HepG2 (cell line): Measurements from ENCODE around the gene IL1B. TPM values are rescaled to one million over a fixed set of nuclear protein-coding genes. Genes with fewer than 3 reads are reported as not detected.
A peak's percentile ranks its signal among the peaks of the same experiment; 100 is the strongest.

ENCODE experiments used
- PRMT3 ChIP-seq: sonication (generic); formaldehyde crosslinking; IDR thresholded peaks from 2 replicates; pipeline ENCODE4 v1.8.1; 2022; ENCODE audit warnings: low read depth, mild to moderate bottlenecking, moderate library complexity, missing genetic modification reagents, borderline replicate concordance
- RFXAP ChIP-seq: sonication (generic); formaldehyde crosslinking; IDR thresholded peaks from 2 replicates; pipeline ENCODE4 v1.4.0; 2020; ENCODE audit warnings: missing genetic modification reagents, borderline replicate concordance
- THYN1 ChIP-seq: sonication (generic); formaldehyde crosslinking; IDR thresholded peaks from 2 replicates; pipeline ENCODE4 v1.8.1; 2023; ENCODE audit warnings: low read depth, mild to moderate bottlenecking, moderate library complexity, missing genetic modification reagents, borderline replicate concordance
- ZNF674 ChIP-seq: sonication (generic); formaldehyde crosslinking; IDR thresholded peaks from 2 replicates; pipeline ENCODE4 v1.5.0; 2020; ENCODE audit warnings: low read depth, mild to moderate bottlenecking, missing genetic modification reagents
- polyA plus RNA-seq, 8 experiments: library from polyadenylated mRNA; depleted of rRNA in 3 of 8; stranded (reverse) in 7 of 8; unstranded in 1 of 8; fragments of >200 nt; fragmentation: Illumina TruSeq in 4 of 8; extraction: Trizol in 4 of 8; gene quantifications; 2 replicates each; pipeline versions ENCODE4 v1.2.1 to v1.2.3, GENCODE V29; 2011 to 2016; ENCODE audit warnings: low read depth in 4 of 8, missing spikeins in 1 of 8, mixed read lengths in 1 of 8; ENCODE audit not compliant: insufficient read depth in 1 of 8
- total RNA-seq, 5 experiments: library from RNA; depleted of rRNA; stranded (reverse); fragments of >200 nt; fragmentation: Illumina TruSeq; extraction: Trizol; gene quantifications; 2 replicates each; pipeline ENCODE4 v1.2.3, GENCODE V29; 2016; ENCODE audit warnings: low read depth in 1 of 5
- TF ChIP-seq, protein P1 (sequence below): sonication (generic); formaldehyde crosslinking; IDR thresholded peaks from 2 replicates; pipeline ENCODE4 v1.4.0; 2020; ENCODE audit warnings: mild to moderate bottlenecking, missing genetic modification reagents
- TF ChIP-seq, protein P2 (sequence below): IDR thresholded peaks from 2 replicates; pipeline ENCODE4 v1.6.1; 2016; ENCODE audit warnings: low read depth, borderline replicate concordance
- TF ChIP-seq, protein P3 (sequence below): sonication (generic); formaldehyde crosslinking; IDR thresholded peaks from 2 replicates; pipeline ENCODE4 v1.5.1; 2020; ENCODE audit warnings: missing genetic modification reagents, mild to moderate bottlenecking, borderline replicate concordance
- TF ChIP-seq, protein P4 (sequence below): IDR thresholded peaks from 2 replicates; pipeline ENCODE4 v1.6.1; 2016
- TF ChIP-seq, protein P5 (sequence below): sonication (generic); formaldehyde crosslinking; IDR thresholded peaks from 2 replicates; pipeline ENCODE4 v1.4.0; 2020; ENCODE audit warnings: mild to moderate bottlenecking, missing genetic modification reagents, borderline replicate concordance
- TF ChIP-seq, protein P6 (sequence below): IDR thresholded peaks from 2 replicates; pipeline ENCODE4 v1.6.1; 2016; ENCODE audit warnings: mild to moderate bottlenecking
- TF ChIP-seq, protein P7 (sequence below): sonication (generic); formaldehyde crosslinking; conservative IDR thresholded peaks from 2 replicates; pipeline ENCODE4 v1.4.0; 2020; ENCODE audit warnings: missing genetic modification reagents

Gene IL1B
- total and polyA plus RNA-seq, 2 of the 13 experiments (the other 11 are each of a cell fraction or from before 2014, with no cell fraction given), result 0.18 TPM; not detected in 1

DNA sequence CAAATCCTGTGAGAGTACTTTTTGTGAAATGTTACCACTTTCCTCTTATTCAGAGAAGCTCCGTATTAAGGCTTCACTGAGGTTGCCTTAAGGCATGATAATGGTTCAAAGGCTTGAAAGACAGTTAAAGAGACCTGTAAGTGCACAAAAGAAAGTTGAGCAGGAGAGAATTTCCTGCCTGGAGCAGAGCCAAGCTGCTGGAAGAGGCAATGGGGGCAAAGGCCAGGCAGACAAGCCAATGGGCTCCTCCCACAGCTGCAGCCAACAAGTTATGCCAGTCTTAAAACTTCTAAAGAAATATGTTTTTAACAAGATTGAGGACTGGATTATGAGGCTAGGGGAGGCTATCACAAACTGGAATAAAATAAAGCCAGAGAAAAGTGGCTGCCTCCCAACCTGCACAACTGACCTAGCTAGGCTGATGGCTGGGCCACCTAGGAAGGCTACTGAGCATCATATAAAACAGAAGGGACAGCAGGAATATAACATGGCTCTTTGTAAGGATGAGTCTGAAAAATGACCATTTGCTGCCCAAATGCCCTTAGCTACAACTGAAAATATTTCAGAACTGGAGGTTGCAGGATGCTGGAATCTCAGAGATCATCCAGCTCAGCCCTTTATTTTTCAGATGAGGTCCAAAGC is 2.1 kb downstream of the IL1B start (continued):
- TF ChIP-seq, protein P1, sequence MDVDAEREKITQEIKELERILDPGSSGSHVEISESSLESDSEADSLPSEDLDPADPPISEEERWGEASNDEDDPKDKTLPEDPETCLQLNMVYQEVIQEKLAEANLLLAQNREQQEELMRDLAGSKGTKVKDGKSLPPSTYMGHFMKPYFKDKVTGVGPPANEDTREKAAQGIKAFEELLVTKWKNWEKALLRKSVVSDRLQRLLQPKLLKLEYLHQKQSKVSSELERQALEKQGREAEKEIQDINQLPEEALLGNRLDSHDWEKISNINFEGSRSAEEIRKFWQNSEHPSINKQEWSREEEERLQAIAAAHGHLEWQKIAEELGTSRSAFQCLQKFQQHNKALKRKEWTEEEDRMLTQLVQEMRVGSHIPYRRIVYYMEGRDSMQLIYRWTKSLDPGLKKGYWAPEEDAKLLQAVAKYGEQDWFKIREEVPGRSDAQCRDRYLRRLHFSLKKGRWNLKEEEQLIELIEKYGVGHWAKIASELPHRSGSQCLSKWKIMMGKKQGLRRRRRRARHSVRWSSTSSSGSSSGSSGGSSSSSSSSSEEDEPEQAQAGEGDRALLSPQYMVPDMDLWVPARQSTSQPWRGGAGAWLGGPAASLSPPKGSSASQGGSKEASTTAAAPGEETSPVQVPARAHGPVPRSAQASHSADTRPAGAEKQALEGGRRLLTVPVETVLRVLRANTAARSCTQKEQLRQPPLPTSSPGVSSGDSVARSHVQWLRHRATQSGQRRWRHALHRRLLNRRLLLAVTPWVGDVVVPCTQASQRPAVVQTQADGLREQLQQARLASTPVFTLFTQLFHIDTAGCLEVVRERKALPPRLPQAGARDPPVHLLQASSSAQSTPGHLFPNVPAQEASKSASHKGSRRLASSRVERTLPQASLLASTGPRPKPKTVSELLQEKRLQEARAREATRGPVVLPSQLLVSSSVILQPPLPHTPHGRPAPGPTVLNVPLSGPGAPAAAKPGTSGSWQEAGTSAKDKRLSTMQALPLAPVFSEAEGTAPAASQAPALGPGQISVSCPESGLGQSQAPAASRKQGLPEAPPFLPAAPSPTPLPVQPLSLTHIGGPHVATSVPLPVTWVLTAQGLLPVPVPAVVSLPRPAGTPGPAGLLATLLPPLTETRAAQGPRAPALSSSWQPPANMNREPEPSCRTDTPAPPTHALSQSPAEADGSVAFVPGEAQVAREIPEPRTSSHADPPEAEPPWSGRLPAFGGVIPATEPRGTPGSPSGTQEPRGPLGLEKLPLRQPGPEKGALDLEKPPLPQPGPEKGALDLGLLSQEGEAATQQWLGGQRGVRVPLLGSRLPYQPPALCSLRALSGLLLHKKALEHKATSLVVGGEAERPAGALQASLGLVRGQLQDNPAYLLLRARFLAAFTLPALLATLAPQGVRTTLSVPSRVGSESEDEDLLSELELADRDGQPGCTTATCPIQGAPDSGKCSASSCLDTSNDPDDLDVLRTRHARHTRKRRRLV, result no peak
- TF ChIP-seq ZNF674 (CRISPR knock-in tag) (no peak), THYN1 (no peak), RFXAP (CRISPR knock-in tag) (no peak), PRMT3 (no peak)
- TF ChIP-seq, protein P2, sequence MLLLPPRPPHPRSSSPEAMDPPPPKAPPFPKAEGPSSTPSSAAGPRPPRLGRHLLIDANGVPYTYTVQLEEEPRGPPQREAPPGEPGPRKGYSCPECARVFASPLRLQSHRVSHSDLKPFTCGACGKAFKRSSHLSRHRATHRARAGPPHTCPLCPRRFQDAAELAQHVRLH (CRISPR knock-in tag), result no peak
- TF ChIP-seq, protein P3, sequence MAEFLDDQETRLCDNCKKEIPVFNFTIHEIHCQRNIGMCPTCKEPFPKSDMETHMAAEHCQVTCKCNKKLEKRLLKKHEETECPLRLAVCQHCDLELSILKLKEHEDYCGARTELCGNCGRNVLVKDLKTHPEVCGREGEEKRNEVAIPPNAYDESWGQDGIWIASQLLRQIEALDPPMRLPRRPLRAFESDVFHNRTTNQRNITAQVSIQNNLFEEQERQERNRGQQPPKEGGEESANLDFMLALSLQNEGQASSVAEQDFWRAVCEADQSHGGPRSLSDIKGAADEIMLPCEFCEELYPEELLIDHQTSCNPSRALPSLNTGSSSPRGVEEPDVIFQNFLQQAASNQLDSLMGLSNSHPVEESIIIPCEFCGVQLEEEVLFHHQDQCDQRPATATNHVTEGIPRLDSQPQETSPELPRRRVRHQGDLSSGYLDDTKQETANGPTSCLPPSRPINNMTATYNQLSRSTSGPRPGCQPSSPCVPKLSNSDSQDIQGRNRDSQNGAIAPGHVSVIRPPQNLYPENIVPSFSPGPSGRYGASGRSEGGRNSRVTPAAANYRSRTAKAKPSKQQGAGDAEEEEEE (CRISPR knock-in tag), result no peak
- TF ChIP-seq, protein P4, sequence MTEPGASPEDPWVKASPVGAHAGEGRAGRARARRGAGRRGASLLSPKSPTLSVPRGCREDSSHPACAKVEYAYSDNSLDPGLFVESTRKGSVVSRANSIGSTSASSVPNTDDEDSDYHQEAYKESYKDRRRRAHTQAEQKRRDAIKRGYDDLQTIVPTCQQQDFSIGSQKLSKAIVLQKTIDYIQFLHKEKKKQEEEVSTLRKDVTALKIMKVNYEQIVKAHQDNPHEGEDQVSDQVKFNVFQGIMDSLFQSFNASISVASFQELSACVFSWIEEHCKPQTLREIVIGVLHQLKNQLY (CRISPR knock-in tag), result 0 out of 2 replicates have a peak, but pooled peaks have one; percentile 36
- TF ChIP-seq, protein P5, sequence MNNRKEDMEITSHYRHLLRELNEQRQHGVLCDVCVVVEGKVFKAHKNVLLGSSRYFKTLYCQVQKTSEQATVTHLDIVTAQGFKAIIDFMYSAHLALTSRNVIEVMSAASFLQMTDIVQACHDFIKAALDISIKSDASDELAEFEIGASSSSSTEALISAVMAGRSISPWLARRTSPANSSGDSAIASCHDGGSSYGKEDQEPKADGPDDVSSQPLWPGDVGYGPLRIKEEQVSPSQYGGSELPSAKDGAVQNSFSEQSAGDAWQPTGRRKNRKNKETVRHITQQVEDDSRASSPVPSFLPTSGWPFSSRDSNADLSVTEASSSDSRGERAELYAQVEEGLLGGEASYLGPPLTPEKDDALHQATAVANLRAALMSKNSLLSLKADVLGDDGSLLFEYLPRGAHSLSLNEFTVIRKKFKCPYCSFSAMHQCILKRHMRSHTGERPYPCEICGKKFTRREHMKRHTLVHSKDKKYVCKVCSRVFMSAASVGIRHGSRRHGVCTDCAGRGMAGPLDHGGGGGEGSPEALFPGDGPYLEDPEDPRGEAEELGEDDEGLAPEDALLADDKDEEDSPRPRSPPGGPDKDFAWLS (CRISPR knock-in tag), result no peak
- TF ChIP-seq, protein P6, sequence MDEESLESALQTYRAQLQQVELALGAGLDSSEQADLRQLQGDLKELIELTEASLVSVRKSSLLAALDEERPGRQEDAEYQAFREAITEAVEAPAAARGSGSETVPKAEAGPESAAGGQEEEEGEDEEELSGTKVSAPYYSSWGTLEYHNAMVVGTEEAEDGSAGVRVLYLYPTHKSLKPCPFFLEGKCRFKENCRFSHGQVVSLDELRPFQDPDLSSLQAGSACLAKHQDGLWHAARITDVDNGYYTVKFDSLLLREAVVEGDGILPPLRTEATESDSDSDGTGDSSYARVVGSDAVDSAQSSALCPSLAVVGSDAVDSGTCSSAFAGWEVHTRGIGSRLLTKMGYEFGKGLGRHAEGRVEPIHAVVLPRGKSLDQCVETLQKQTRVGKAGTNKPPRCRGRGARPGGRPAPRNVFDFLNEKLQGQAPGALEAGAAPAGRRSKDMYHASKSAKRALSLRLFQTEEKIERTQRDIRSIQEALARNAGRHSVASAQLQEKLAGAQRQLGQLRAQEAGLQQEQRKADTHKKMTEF (CRISPR knock-in tag), result 0 out of 2 replicates have a peak, but pooled peaks have one; percentile 19
- TF ChIP-seq, protein P7, sequence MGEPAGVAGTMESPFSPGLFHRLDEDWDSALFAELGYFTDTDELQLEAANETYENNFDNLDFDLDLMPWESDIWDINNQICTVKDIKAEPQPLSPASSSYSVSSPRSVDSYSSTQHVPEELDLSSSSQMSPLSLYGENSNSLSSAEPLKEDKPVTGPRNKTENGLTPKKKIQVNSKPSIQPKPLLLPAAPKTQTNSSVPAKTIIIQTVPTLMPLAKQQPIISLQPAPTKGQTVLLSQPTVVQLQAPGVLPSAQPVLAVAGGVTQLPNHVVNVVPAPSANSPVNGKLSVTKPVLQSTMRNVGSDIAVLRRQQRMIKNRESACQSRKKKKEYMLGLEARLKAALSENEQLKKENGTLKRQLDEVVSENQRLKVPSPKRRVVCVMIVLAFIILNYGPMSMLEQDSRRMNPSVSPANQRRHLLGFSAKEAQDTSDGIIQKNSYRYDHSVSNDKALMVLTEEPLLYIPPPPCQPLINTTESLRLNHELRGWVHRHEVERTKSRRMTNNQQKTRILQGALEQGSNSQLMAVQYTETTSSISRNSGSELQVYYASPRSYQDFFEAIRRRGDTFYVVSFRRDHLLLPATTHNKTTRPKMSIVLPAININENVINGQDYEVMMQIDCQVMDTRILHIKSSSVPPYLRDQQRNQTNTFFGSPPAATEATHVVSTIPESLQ (CRISPR knock-in tag), result 0 out of 2 replicates have a peak, but pooled peaks have one; percentile 72
